ENCODE results near the gene BBOX1.
A peak's percentile ranks its signal among the peaks of the same experiment; 100 is the strongest.
"Not testable (repeated sequence)": the region's sequence is repeated elsewhere in the genome, so short reads cannot be mapped to it uniquely, and the experiment has no call there.

Gene BBOX1

GRCh38 chr11:27129686-27130085, 89.1 kb downstream of the BBOX1 start:
- DNase-seq (ENCODE audit: low spot score), result no peak

DNA sequence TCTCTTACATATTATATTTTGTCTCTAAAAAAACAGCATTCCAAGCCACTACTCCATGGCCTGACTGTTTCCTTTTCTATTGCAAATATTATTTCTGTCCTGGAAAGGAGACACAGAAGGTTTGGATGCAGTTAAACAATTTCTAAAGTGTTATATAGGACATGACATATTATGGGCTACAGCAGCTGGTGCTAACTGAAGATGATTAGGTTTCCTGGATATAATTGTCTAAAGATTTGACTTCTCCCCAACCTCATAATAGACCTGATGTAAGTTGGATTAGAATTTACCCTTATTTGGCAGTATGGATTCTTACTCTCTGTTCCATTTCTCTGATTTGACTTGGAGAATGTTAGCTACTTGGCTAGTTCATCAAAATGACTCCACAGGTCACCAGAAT, 90.2 kb downstream of the BBOX1 start:
- no peak for DNase-seq (ENCODE audit: low spot score)

- DNase-seq (ENCODE audit: low spot score), result not testable (repeated sequence)
These were observed 95.3 kb downstream of the BBOX1 start for GRCh38 chr11:27135924-27136329.

DNA sequence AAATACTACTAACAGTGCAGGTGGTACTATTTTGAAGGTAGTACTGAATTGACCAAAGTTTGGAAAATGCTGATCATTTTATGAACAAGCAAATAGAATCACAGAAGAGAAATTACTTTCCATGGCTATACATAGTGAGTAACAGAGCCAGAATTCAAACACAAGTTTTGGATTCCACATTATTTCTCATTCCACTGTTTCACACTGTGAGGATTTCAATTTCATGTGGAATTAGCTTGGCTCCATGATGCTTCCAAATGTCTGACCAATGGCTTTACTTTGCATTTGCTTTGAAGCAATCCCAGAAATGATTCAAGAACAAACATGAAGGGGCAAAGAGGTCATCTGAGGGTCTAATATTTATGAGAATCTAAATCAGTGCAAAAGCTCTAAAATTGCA, 98.1 kb downstream of the BBOX1 start:
- DNase-seq (ENCODE audit: low spot score), result no peak

DNA sequence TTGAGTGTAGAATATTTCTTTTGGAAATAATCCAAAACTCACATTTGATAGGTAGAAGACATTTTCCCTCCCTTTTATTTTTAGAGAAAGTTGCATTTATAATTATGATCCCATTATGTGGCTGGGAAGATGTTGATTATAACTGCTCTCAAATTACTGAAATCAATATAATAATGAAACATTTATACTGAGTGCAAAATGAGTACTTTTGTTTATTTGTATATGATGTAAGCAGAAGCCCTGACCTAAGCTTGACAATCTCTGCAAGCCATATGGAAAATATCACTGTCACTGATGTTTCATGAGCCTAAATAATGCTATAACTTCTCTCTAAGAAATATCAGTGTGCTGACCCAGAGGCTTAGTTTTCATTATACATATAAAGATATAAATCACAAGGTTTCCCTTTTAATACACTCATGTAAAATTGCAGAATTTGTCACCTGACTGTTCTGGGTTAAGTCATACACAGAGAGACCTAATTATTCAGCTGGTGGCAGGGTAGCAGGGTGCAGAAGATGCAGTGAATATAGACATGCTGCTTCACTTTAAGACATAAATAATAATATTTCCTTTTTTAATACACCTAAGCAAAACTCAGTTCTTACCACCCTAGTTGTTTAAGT, 99.2 kb downstream of the BBOX1 start:
- DNase-seq (ENCODE audit: low spot score), result no peak

DNA sequence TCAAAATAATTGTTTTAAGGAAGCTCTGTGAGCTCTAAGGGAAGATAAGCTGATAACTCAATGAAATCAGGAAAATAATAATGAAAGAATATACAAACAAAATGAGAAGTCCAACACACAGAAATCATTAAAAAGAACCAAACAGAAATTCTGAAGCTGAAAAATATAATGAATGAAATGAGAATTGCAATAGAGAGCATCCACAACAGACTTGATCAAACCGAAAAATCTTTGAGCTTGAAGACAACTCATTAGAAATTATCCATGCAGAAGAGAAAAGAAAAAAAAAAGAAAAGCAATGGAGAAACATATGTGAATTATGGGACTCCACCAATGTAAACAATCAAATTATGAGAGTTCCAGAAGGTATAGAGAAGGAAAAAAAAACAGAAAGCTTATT, 101.0 kb downstream of the BBOX1 start:
- DNase-seq (ENCODE audit: low spot score), result no peak

DNA sequence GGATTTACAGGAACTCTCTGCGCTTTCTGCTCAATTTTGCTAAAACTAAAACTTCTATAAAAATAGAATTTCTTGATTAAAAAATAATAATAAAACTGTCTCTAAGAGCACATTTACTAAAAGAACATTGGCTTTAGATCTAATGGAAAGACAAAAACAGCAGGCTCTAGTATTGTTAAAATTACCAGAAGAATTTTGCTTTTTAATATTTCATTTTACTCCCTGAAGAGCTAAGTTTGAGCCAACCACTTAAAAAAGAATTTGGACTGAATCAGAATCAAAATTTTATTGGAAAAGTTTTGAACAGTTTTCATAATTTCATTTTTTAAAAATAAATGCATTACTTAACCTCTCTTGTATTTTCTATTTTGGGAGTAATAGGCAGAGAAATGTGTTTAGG, 107.3 kb downstream of the BBOX1 start:
- DNase-seq (ENCODE audit: low spot score), result no peak

DNA sequence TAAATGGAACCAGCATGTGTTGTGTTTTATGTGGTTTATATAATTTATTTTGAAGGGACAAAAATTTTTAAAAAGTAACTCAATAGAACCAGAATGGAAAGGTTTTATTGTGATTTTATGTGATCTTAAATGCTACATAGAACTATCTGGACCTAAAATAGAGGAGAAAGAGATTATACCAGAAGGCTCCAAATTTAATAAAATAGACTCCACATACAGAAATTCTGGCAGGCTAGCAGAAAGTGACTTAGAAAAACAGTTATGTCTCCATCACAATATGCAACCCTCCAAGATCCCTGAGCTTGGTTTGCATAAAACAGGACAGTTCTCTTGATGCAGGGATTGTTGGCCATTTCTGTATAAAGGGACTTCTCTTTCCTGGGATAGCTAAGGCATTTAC, 107.9 kb downstream of the BBOX1 start:
- DNase-seq (ENCODE audit: low spot score), result no peak

- DNase-seq (ENCODE audit: low spot score), result no peak
These were observed 109.5 kb downstream of the BBOX1 start for GRCh38 chr11:27150098-27150497.

GRCh38 chr11:27153136-27153535, 112.5 kb downstream of the BBOX1 start:
- DNase-seq (ENCODE audit: low spot score), result no peak

GRCh38 chr11:27158456-27159334, 118.1 kb downstream of the BBOX1 start:
- DNase-seq (ENCODE audit: low spot score), result peak; percentile 62

GRCh38 chr11:27159335-27159679, 118.7 kb downstream of the BBOX1 start:
- no peak for DNase-seq (ENCODE audit: low spot score)

GRCh38 chr11:27161071-27161470, 120.5 kb downstream of the BBOX1 start:
- no peak for DNase-seq (ENCODE audit: low spot score)

- DNase-seq (ENCODE audit: low spot score), result no peak
These were observed 121.6 kb downstream of the BBOX1 start for GRCh38 chr11:27162237-27162636.

DNA sequence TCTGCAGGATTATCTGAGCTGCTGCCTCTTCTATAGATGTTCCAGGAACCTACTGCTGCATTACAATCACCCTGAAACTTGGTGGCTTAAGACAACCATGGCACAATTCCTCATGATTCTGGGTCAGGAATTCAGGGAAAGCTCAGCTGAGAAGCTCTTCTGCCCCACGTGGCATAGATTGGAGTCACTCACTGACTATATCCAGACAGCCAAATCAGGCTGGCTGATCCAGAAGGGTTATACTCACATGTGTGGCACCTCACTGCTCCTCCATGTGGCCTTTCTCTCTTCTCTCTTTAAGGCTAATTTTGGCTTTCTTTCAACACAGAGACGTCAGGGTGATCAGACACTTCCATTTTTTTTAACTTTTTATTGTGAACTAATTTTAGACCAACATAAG, 125.5 kb downstream of the BBOX1 start:
- no peak for DNase-seq (ENCODE audit: low spot score)

- no peak for DNase-seq (ENCODE audit: low spot score)
These were observed 130.9 kb downstream of the BBOX1 start for GRCh38 chr11:27171376-27171958.

DNA sequence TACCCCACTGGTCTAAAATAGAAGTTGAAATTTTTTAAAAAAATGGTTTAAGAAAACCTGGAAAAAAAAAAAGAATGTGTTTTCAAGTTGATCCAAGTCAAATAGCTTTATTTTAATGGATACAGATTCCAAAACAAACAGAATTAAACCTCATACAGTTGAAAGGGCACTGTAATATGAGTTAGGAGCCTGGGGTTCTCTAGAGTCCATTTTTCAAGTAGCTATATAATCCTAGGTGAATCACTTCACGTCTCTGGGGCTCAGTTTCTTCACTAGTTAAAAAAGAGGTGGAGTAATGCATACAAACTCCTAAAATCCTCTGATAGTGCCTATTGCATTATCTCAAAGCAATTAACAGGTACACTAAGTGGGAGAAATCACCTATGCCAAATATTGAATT, 132.9 kb downstream of the BBOX1 start:
- DNase-seq (ENCODE audit: low spot score), result no peak

GRCh38 chr11:27174021-27174420, 133.4 kb downstream of the BBOX1 start:
- no peak for DNase-seq (ENCODE audit: low spot score)

DNA sequence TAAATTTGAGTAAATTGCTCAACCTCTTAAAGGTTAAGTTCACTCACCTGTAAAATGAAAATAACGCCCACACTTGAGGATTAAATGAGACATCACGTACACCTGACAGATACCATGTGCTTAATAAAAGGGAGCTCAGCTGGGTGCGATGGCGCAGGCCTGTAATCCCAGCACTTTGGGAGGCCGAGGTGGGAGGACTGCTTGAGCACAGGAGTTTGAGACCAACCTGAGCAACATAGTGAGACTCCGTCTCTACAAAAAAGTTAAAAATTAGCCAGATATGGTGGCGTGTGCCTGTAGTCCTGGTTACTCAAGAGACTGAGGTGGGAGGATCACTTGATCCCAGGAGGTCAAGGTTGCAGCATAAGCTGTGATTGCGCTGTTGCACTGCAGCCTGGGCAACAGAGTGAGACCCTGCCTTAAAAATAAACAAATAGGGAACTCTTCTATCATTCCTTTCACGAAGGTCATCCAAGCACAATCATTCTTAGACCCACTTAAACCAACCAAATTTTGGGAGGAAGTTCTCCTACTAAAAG, 134.1 kb downstream of the BBOX1 start:
- no peak for DNase-seq (ENCODE audit: low spot score)

- not testable (repeated sequence) for DNase-seq (ENCODE audit: low spot score)
These were observed 134.9 kb downstream of the BBOX1 start for GRCh38 chr11:27175562-27175961.
